Measurements from ENCODE around the gene DOCK2.

The DOCK2 gene

DNA sequence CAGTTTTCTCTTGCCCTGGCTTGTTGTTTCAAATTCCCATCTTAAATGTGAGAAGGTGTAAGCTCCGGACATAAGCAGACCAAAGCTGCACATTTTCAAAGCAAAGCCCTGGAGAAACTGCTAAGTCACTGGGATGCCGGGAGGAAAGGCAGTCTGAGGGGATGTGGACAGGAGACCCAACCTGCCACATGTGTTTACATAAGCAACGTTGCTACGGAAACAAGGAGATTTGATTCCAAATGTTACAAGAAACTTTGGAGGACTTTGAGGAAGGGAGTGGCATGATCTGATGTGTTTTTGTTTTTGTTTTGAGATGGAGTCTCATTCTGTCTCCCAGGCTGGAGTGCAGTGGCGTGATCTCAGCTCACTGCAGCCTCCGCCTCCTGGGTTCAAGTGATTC is 368.9 kb downstream of the DOCK2 start:
- no peak for DNase-seq (ENCODE audit: extremely low spot score)
- POLR2A ChIA-PET = no interaction called here
- CTCF ChIA-PET = interaction anchor here (1.4 kb wide), 1 partner anchor 26 kb away, joined by 4 read pairs; the partner anchor contains the start of gene INSYN2B
- TF ChIP-seq, protein P1, sequence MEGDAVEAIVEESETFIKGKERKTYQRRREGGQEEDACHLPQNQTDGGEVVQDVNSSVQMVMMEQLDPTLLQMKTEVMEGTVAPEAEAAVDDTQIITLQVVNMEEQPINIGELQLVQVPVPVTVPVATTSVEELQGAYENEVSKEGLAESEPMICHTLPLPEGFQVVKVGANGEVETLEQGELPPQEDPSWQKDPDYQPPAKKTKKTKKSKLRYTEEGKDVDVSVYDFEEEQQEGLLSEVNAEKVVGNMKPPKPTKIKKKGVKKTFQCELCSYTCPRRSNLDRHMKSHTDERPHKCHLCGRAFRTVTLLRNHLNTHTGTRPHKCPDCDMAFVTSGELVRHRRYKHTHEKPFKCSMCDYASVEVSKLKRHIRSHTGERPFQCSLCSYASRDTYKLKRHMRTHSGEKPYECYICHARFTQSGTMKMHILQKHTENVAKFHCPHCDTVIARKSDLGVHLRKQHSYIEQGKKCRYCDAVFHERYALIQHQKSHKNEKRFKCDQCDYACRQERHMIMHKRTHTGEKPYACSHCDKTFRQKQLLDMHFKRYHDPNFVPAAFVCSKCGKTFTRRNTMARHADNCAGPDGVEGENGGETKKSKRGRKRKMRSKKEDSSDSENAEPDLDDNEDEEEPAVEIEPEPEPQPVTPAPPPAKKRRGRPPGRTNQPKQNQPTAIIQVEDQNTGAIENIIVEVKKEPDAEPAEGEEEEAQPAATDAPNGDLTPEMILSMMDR (IDR thresholded peaks at IDR 0.05; ENCODE audit: control extremely low read depth, extremely low read depth, low read depth, missing control alignments) = no peak

DNA sequence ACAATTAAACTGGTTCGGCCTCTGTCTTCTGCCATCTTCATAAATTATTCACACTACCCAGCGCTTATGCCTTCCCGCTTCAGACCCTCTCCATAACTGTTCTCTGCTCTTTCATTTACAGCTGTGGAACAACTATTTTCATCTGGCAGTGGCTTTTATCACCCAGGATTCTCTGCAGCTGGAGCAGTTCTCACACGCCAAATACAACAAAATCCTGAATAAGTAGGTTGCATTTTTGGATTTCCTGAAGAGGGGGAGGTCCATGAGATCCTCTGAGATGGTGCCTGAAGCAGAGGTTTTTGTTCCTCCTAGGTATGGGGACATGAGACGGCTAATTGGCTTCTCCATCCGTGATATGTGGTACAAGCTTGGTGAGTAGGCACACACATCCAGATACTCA is 371.3 kb downstream of the DOCK2 start:
- CTCF ChIA-PET = no interaction called here

DNA sequence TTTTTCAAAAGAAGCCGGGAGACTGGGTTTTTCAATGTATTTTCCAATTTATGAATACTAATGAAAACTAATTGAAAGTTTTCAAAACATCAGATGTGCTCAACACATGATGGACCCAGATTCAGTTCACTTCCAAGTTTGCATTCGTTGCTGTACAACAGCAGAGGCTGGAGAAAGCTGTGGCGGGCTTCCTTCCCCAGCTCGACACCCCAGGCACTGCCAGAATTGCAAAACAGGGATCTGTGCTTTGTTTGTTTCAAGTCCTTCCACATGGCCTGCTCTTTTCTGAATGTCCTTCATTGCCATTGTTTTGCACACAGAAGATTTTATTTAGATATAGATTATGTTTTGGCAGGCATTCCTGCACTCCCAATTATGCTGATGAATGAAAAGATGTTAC is 373.5 kb downstream of the DOCK2 start:
- TF ChIP-seq, protein P1 (IDR thresholded peaks at IDR 0.05; ENCODE audit: control extremely low read depth, extremely low read depth, low read depth, missing control alignments) = no peak
- no peak for DNase-seq (ENCODE audit: extremely low spot score)
- ChIA-PET POLR2A (no interaction called here), CTCF (interaction anchor here (1.0 kb wide), 1 partner anchor 24 kb away, joined by 3 read pairs; no protein-coding TSS in a partner anchor)

More for the DNA sequence above, 371.3 kb downstream of the DOCK2 start:
- POLR2A ChIA-PET = no interaction called here
- no peak for DNase-seq (ENCODE audit: extremely low spot score)
- TF ChIP-seq, protein P1 (IDR thresholded peaks at IDR 0.05; ENCODE audit: control extremely low read depth, extremely low read depth, low read depth, missing control alignments) = no peak

DNA sequence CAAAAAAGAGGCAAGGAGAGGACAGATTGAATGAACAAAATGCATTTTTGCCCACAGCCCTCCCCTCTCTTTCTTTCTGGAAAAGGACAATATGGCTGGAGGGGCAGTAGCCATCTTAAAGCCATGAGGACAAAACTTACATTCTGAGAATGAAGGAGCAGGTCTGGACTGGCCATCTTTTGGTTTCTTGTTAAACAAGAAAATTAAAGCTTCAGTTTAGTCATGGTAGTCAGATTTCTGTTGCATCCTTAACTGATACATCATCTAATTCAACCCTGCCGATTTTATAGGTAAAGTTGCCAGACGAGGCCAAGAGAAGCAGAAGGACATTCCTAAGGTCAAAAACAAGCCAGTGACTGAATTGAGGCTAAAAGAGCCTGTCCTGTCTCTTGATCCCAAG is 374.7 kb downstream of the DOCK2 start:
- no peak for DNase-seq (ENCODE audit: extremely low spot score)
- ChIA-PET POLR2A (no interaction called here), CTCF (interaction anchor here (1.0 to 1.2 kb wide), 2 partner anchors 15 to 16 kb away, joined by 3 read pairs; no protein-coding TSS in a partner anchor)
- TF ChIP-seq, protein P1 (IDR thresholded peaks at IDR 0.05; ENCODE audit: control extremely low read depth, extremely low read depth, low read depth, missing control alignments) = no peak

DNA sequence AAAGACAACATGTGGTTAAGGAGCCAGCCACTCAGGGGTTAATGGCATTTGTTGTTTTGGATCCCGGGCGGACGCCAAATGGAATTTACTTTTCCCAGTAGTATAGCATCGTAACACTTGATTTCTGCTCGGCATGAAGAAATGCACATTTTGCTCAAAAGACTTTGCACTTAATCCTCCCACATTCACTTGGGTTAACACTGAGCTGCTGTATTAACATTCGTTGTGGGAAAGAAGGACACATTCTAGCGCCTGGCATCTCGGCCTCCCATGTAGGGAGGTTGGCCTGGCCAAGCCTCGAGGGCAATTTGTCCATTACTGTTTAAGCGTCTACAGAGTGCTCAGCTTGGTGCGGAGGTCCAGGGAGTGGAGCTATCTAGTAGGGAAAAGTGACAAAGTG is 375.5 kb downstream of the DOCK2 start:
- CTCF ChIA-PET = interaction anchor here (1.2 kb wide), 1 partner anchor 17 kb away, joined by 3 read pairs; no protein-coding TSS in a partner anchor
- POLR2A ChIA-PET = no interaction called here
- TF ChIP-seq, protein P1 (IDR thresholded peaks at IDR 0.05; ENCODE audit: control extremely low read depth, extremely low read depth, low read depth, missing control alignments) = no peak
- no peak for DNase-seq (ENCODE audit: extremely low spot score)

DNA sequence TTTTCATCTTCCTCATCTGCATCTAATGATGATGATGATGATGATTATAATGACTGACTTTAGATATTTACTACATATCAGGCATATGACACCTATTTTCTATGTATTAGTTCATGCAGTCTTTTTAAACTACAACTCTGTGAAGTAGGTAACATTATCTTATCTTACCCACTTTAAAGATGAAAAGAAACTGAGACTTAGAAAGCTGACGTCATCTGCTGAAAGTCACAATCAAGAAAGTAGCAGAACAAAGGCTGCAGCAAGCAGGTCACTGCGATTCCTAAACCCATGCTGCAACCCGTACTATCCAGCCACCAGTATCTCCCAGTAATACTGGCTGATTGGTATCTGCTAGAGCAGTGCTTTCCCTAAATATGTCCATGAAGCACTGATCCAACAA is 383.3 kb downstream of the DOCK2 start:
- TF ChIP-seq, protein P1 (IDR thresholded peaks at IDR 0.05; ENCODE audit: control extremely low read depth, extremely low read depth, low read depth, missing control alignments) = no peak
- CTCF ChIA-PET = no interaction called here
- POLR2A ChIA-PET = no interaction called here
- DNase-seq (ENCODE audit: extremely low spot score) = no peak

All from GM10248 (cell line).